ENCODE results near the gene ADGRL3. TPM values are rescaled to one million over a fixed set of nuclear protein-coding genes. Genes with fewer than 3 reads are reported as not detected.
"Not testable (repeated sequence)": the region's sequence is repeated elsewhere in the genome, so short reads cannot be mapped to it uniquely, and the experiment has no call there.

ADGRL3 gene
- total RNA-seq, 1 donor from 2014 or later: 0.12 TPM

DNA sequence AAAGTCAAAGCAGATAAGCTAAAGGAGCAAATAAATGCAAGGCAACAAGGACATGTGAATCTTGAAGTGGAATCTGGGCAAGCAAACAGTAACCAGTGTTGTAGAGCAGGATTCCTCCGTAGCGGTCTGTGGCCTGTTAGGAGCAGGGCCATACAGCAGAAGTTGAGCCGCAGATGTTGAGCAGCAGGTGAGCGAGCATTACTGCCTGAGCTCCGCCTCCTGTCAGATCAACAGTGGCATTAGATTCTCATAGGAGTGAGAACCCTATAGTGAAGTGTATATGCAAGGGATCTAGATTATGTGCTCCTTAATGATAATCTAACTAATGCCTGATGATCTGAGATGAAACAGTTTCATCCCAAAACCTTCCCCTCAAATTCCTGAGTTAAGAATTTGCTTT, 550.7 kb downstream of the ADGRL3 start:
- TF ChIP-seq, protein P1, sequence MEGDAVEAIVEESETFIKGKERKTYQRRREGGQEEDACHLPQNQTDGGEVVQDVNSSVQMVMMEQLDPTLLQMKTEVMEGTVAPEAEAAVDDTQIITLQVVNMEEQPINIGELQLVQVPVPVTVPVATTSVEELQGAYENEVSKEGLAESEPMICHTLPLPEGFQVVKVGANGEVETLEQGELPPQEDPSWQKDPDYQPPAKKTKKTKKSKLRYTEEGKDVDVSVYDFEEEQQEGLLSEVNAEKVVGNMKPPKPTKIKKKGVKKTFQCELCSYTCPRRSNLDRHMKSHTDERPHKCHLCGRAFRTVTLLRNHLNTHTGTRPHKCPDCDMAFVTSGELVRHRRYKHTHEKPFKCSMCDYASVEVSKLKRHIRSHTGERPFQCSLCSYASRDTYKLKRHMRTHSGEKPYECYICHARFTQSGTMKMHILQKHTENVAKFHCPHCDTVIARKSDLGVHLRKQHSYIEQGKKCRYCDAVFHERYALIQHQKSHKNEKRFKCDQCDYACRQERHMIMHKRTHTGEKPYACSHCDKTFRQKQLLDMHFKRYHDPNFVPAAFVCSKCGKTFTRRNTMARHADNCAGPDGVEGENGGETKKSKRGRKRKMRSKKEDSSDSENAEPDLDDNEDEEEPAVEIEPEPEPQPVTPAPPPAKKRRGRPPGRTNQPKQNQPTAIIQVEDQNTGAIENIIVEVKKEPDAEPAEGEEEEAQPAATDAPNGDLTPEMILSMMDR (conservative IDR thresholded peaks at IDR 0.05; ENCODE audit: low read depth, low read length): no peak
- H3K4me3 ChIP-seq (ENCODE audit: low read depth, low read length): no peak overlapping the region
- DNase-seq (ENCODE audit: low read depth): no peak

DNA sequence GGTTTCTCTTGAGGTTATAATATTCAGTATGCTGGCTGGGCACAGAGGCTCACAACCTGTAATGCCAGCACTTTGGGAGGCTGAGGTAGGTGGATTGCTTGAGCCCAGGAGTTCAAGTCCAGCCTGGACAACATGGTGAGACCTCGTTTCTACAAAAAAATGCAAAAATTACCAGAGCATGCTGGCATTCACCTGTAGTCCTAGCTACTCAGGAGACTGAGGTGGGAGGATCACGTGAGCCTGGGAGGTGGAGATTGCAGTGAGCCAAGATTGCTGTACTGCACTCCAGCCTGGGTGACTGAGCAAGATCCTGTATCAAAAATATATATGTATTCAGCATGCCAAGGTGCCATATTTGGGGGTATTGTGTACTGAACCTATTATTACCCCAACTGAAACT, 552.5 kb downstream of the ADGRL3 start:
- no peak overlapping the region for H3K4me3 ChIP-seq (ENCODE audit: low read depth, low read length)
- DNase-seq (ENCODE audit: low read depth): no peak
- TF ChIP-seq, protein P1 (conservative IDR thresholded peaks at IDR 0.05; ENCODE audit: low read depth, low read length): no peak

DNA sequence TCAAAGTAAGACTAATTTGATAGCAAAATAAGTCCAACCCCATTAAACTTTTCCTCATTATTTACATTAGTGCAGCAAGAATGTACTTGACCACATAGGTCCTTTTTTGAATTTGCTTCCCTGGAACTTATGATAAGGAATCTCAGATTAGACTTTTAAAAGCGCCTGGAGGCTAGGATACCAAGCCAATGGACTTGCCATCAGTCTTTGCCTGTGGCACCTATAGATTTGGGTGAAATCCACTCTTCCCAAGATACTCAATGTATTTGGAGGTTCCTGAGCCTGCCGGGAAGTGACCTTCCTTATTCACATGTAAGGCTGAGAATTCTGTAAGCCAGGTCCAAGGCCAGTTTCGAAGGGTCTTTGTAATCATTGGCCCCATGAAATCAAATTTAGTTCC, 553.6 kb downstream of the ADGRL3 start:
- H3K4me3 ChIP-seq (ENCODE audit: low read depth, low read length): no peak overlapping the region
- DNase-seq (ENCODE audit: low read depth): no peak
- TF ChIP-seq, protein P1 (conservative IDR thresholded peaks at IDR 0.05; ENCODE audit: low read depth, low read length): no peak

DNA sequence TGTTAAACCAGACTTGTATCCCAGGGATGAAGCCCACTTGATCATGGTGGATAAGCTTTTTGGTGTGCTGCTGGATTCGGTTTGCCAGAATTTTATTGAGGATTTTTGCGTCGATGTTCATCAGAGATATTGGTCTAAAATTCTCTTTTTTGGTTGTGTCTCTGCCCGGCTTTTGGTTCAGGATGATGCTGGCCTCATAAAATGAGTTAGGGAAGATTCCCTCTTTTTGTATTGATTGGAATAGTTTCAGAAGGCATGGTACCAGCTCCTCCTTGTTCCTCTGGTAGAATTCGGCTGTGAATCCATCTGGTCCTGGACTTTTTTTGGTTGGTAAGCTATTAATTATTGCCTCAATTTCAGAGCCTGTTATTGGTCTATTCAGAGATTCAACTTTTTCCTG, 556.8 kb downstream of the ADGRL3 start:
- not testable (repeated sequence) for DNase-seq (ENCODE audit: low read depth)

DNA sequence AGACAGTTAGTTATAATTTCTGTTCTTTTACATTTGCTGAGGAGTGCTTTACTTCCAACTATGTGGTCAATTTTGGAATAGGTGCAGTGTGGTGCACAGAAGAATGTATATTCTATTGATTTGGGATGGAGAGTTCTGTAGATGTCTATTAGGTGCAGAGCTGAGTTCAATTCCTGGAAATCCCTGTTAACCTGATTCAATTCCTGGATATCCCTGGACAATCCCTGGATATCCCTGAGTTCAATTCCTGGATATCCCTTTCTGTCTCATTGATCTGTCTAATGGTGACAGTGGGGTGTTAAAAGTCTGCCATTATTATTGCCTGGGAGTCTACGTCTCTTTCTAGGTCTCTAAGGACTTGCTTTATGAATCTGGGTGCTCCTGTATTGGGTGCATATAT, 557.9 kb downstream of the ADGRL3 start:
- not testable (repeated sequence) for H3K4me3 ChIP-seq (ENCODE audit: low read depth, low read length)

More for the DNA sequence above, 556.8 kb downstream of the ADGRL3 start:
- not testable (repeated sequence) for H3K4me3 ChIP-seq (ENCODE audit: low read depth, low read length)

DNA sequence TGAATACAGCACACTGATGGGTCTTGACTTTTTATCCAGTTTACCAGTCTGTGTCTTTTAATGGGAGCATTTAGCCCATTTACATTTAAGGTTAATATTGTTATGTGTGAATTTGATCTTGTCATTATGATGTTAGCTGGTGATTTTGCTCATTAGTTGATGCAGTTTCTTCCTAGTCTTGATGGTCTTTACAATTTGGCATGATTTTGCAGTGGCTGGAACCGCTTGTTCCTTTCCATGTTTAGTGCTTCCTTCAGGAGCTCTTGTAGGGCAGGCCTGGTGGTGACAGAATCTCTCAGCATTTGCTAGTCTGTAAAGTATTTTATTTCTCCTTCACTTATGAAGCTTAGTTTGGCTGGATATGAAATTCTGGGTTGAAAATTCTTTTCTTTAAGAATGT, 558.5 kb downstream of the ADGRL3 start:
- DNase-seq (ENCODE audit: low read depth); H3K4me3 ChIP-seq (ENCODE audit: low read depth, low read length): not testable (repeated sequence)

More for the DNA sequence above, 557.9 kb downstream of the ADGRL3 start:
- not testable (repeated sequence) for DNase-seq (ENCODE audit: low read depth)

DNA sequence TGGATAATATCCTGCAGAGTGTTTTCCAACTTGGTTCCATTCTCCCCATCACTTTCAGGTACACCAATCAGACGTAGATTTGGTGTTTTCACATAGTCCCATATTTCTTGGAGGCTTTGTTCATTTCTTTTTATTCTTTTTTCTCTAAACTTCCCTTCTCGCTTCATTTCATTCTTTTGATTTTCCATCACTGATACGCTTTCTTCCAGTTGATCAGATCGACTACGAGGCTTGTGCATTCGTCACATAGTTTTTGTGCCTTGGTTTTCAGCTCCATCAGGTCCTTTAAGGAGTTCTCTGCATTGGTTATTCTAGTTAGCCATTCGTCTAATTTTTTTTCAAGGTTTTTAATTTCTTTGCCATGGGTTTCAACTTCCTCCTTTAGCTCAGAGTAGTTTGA, 559.1 kb downstream of the ADGRL3 start:
- DNase-seq (ENCODE audit: low read depth); H3K4me3 ChIP-seq (ENCODE audit: low read depth, low read length): not testable (repeated sequence)

DNA sequence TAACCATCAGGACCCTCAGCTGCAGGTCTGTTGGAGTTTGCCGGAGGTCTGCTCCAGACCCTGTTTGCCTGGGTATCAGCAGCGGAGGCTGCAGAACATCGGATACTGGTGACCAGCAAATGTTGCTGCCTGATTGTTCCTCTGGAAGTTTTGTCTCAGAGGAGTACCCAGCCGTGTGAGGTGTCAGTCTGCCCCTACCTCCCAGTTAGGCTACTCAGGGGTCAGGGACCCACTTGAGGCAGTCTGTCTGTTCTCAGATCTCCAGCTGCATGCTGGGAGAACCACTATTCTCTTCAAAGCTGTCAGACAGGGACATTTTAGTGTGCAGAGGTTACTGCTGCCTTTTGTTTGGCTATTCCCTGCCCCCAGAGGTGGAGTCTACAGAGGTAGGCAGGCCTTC, 559.8 kb downstream of the ADGRL3 start:
- DNase-seq (ENCODE audit: low read depth); H3K4me3 ChIP-seq (ENCODE audit: low read depth, low read length): not testable (repeated sequence)

DNA sequence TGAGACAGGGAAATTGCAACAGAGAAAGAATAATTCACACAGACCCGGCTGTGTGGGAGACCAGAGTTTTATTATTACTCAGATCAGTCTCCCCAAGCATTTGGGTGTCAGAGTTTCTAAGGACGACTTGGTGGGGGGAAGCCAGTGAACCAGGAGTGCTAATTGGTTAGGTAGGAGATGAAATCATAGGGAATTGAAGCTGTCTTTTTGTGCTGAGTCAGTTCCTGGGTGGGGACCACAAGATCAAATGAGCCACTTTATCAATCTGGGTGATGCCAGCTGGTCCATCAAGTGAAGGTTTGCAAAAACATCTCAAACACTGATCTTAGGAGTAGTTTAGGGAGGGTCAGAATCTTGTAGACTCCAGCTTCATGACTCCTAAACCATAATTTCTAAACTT, 560.7 kb downstream of the ADGRL3 start:
- DNase-seq (ENCODE audit: low read depth): no peak
- TF ChIP-seq, protein P1 (conservative IDR thresholded peaks at IDR 0.05; ENCODE audit: low read depth, low read length): no peak
- no peak overlapping the region for H3K4me3 ChIP-seq (ENCODE audit: low read depth, low read length)

Data from epithelial cell of proximal tubule (primary cell).